ENCODE data around the gene NDUFB2.

The NDUFB2 gene

DNA sequence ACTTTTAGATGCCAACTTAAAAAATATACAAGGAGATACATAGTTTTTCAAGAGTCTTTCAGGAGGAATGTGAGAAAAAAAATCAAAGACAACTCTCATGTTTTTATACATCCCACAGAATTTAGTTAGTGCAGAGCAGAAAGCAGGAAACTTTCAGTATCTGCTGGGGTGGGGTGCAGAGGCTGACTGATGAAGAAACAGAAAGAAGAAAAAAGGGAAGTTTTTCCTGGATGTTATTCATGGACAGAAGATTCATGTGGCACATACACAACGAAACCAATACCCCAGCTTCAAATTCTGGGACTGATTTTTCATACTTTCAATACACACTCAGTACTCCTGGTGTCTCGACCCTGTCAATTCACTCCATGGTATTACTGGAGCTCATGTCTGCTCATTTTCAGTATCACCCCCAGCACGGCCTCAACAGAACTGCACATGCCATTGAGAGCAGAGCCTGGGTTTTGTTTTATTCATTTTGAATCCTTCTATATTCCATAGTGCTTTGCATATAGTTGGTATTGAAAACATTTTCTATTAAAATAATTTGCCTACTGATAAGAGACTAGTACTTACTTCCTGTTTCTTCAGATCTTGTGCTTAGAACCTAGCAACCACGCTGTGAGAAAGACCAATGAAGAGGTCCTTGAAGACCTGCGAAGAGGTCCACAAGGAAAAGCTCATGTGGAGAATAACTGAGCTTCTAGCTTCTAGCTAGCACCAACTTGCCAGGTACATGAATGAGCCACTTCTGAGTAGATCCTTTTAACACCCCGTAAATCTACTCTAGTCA, 49.0 kb downstream of the NDUFB2 start:
- DNase-seq, result no peak

DNA sequence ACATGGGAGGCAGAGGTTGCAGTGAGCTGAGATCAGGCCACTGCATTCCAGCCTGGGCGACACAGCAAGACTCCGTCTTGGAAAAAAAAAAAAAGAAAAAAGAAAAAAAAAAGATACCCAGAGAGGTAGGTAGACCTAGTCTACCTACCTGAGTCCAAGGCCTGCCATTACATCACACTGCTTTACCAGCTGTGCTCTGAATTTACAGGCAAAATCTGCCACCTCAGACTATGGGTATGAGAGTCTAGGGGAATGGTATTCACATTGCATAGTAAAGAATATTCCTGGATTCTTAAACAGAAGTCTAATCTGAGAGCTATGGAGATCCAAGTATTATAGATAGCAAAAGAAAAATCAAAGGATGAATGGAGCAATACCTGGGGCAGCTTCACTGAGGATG, 50.2 kb downstream of the NDUFB2 start:
- DNase-seq, result no peak

GRCh38 chr7:140752533-140752932, 56.0 kb downstream of the NDUFB2 start:
- DNase-seq, result no peak

GRCh38 chr7:140754506-140754905, 58.0 kb downstream of the NDUFB2 start:
- no peak for DNase-seq
